GM12878 (cell line): ENCODE measurements around the gene NRN1L. TPM values are rescaled to one million over a fixed set of nuclear protein-coding genes. Genes with fewer than 3 reads are reported as not detected.

Experiments used
- ATAC-seq: fragments of 200-7000 bp; cut with Tn5 transposase; 3 replicates; pipeline ENCODE4 v1.9.1; 2020; ENCODE audit warnings: mild to moderate bottlenecking, moderate library complexity
- BruUV-seq: library from RNA; stranded (reverse); fragments of 400-500 nt; replicated peaks from 2 replicates; lab custom pipeline; 2021; lab: Mats Ljungman, UMichigan
- CTCF ChIA-PET: fragments of 300-600 bp; sonication (Branson Sonifier 250); formaldehyde crosslinking; extraction: SDS; loops from one replicate; lab custom pipeline; 2021; ENCODE audit warnings: inconsistent platforms; lab: Yijun Ruan, JAX
- POLR2A ChIA-PET: fragments of 350-600 bp; formaldehyde crosslinking; extraction: SDS; loops from one replicate; lab custom pipeline; 2021; ENCODE audit warnings: inconsistent platforms; lab: Charles Lee
- RAD21 ChIA-PET: fragments of 300-600 bp; sonication (Branson Sonifier 250); formaldehyde crosslinking; loops from one replicate; lab custom pipeline; 2023; ENCODE audit warnings: antibody characterized with exemption; ENCODE audit not compliant: unreplicated experiment; lab: Charles Lee
- SMC1A ChIA-PET: fragments of 300-600 bp; sonication (Branson Sonifier 250); formaldehyde crosslinking; loops from one replicate; lab custom pipeline; 2023; ENCODE audit not compliant: unreplicated experiment, uncharacterized antibody; lab: Charles Lee
- DNase-seq: peaks from one replicate; pipeline ENCODE4 v3.0.0-alpha.2; 2011; ENCODE audit warnings: low read depth, low spot score
- FAIRE-seq: peaks from 3 replicates; lab custom pipeline; 2011; peaks lifted over from hg19 to GRCh38; lab: Jason Lieb, UNC
- H2AFZ ChIP-seq: 2 replicates; pipeline ENCODE4 v1.6.0; 2011; ENCODE audit warnings: low read depth, low read length, control low read depth; ENCODE audit not compliant: control insufficient read depth
- H3K27ac ChIP-seq: 2 replicates; pipeline ENCODE4 v1.5.1; 2011; ENCODE audit warnings: control low read depth; ENCODE audit not compliant: control insufficient read depth, insufficient read depth
- H3K27me3 ChIP-seq, 2 experiments: replicated peaks in 1 of 2; 2 replicates each; pipeline versions ENCODE4 v1.6.0 to v1.6.1; 2011; ENCODE audit warnings: low read length in 1 of 2; ENCODE audit not compliant: control insufficient read depth in 2 of 2, insufficient read depth in 2 of 2
- H3K36me3 ChIP-seq, 2 experiments: 2 replicates each; pipeline ENCODE4 v1.5.1; 2011; ENCODE audit warnings: low read length in 1 of 2; ENCODE audit not compliant: control insufficient read depth in 2 of 2, insufficient read depth in 2 of 2
- H3K4me1 ChIP-seq: 2 replicates; pipeline ENCODE4 v1.6.1; 2011; ENCODE audit warnings: mild to moderate bottlenecking, low read length, moderate library complexity, mixed read lengths; ENCODE audit not compliant: control insufficient read depth, insufficient read depth
- H3K4me2 ChIP-seq: 2 replicates; pipeline ENCODE4 v1.6.0; 2011; ENCODE audit warnings: control low read depth; ENCODE audit not compliant: control insufficient read depth, insufficient read depth
- H3K4me3 ChIP-seq: fragments of 200-600 bp; sonication (generic); 2 replicates; pipeline ENCODE4 v1.5.1; 2016
- H3K79me2 ChIP-seq: 2 replicates; pipeline ENCODE4 v1.6.0; 2011; ENCODE audit warnings: low read length; ENCODE audit not compliant: control insufficient read depth, insufficient read depth
- H3K9ac ChIP-seq: 2 replicates; pipeline ENCODE4 v1.8.0; 2011; ENCODE audit warnings: low read length, control low read depth, mixed read lengths; ENCODE audit not compliant: control insufficient read depth, insufficient read depth
- H3K9me3 ChIP-seq: replicated peaks from 3 replicates; pipeline ENCODE4 v1.5.1; 2011; ENCODE audit warnings: mild to moderate bottlenecking, low read length; ENCODE audit not compliant: control insufficient read depth, insufficient read depth
- H4K20me1 ChIP-seq: 2 replicates; pipeline ENCODE4 v1.6.0; 2011; ENCODE audit not compliant: control insufficient read depth, insufficient read depth
- ASH2L ChIP-seq: fragments of 300-600, 200-600 bp; sonication (generic); IDR thresholded peaks from 2 replicates; pipeline ENCODE4 v1.6.1; 2017; ENCODE audit warnings: low read depth, mild to moderate bottlenecking, borderline replicate concordance
- CREB1 ChIP-seq: IDR thresholded peaks from 2 replicates; pipeline ENCODE4 v1.6.1; 2012; ENCODE audit warnings: low read depth, mild to moderate bottlenecking, inconsistent platforms
- CREM ChIP-seq: IDR thresholded peaks from 2 replicates; pipeline ENCODE4 v1.6.1; 2014; ENCODE audit warnings: antibody characterized with exemption, low read depth
- ETV6 ChIP-seq, 2 experiments: fragments of 450-650 bp in 1 of 2; IDR thresholded peaks in 1 of 2; conservative IDR thresholded peaks in 1 of 2; 2 replicates each; pipeline ENCODE4 v1.6.1; 2014; ENCODE audit warnings: antibody characterized with exemption in 1 of 2, borderline replicate concordance in 1 of 2, low read depth in 1 of 2, mild to moderate bottlenecking in 1 of 2, moderate library complexity in 1 of 2
- FOXM1 ChIP-seq: IDR thresholded peaks from 2 replicates; pipeline ENCODE4 v1.6.1; 2012; ENCODE audit warnings: low read depth, mild to moderate bottlenecking, inconsistent platforms, low read length, moderate library complexity
- IKZF1 ChIP-seq: fragments of 450-650 bp; conservative IDR thresholded peaks from 2 replicates; pipeline ENCODE4 v1.6.1; 2017; ENCODE audit warnings: antibody characterized with exemption, mild to moderate bottlenecking
- JUND ChIP-seq: IDR thresholded peaks from 2 replicates; pipeline ENCODE4 v1.6.1; 2012; ENCODE audit warnings: low read depth, mild to moderate bottlenecking, low read length, improper control_type of control experiment, moderate library complexity
- LARP7 ChIP-seq: fragments of 450-650 bp; IDR thresholded peaks from 2 replicates; pipeline ENCODE4 v1.6.1; 2017; ENCODE audit warnings: mild to moderate bottlenecking
- MEF2A ChIP-seq: IDR thresholded peaks from 2 replicates; pipeline ENCODE4 v1.6.1; 2011; ENCODE audit warnings: low read depth, mild to moderate bottlenecking, low read length, moderate library complexity; ENCODE audit not compliant: insufficient read depth
- NR2C1 ChIP-seq: fragments of 450-650 bp; IDR thresholded peaks from 2 replicates; pipeline ENCODE4 v1.6.1; 2017; ENCODE audit warnings: antibody characterized with exemption, mild to moderate bottlenecking, moderate library complexity
- POLR2AphosphoS2 ChIP-seq: IDR thresholded peaks from 2 replicates; pipeline ENCODE4 v1.6.1; 2011; ENCODE audit warnings: low read depth, mild to moderate bottlenecking, low read length, improper control_type of control experiment, moderate library complexity
- POLR2AphosphoS5 ChIP-seq: IDR thresholded peaks from 2 replicates; pipeline ENCODE4 v1.6.1; 2011; ENCODE audit warnings: mild to moderate bottlenecking, low read length, inconsistent platforms
- SIN3A ChIP-seq: IDR thresholded peaks from 2 replicates; pipeline ENCODE4 v1.6.1; 2012; ENCODE audit warnings: low read depth, low read length, improper control_type of control experiment
- SMAD5 ChIP-seq: IDR thresholded peaks from 2 replicates; pipeline ENCODE4 v1.6.1; 2016; ENCODE audit warnings: antibody characterized with exemption, low read depth
- SMC3 ChIP-seq: IDR thresholded peaks from 2 replicates; pipeline ENCODE4 v1.6.1; 2011; ENCODE audit warnings: low read length, improper control_type of control experiment, borderline replicate concordance
- SP1 ChIP-seq: IDR thresholded peaks from one replicate; pipeline ENCODE4 v1.6.1; 2011; ENCODE audit warnings: low read depth, low read length
- TAF1 ChIP-seq: IDR thresholded peaks from 2 replicates; pipeline ENCODE4 v1.6.1; 2011; ENCODE audit warnings: mild to moderate bottlenecking, low read depth, low read length, borderline replicate concordance
- YY1 ChIP-seq: IDR thresholded peaks from 2 replicates; pipeline ENCODE4 v1.6.1; 2011; ENCODE audit warnings: low read depth, mild to moderate bottlenecking, low read length
- ZNF217 ChIP-seq: fragments of 450-650 bp; IDR thresholded peaks from 2 replicates; pipeline ENCODE4 v1.6.1; 2017; ENCODE audit warnings: antibody characterized with exemption, mild to moderate bottlenecking
- WGBS: methylation state at CpG from one replicate; pipeline ENCODE4 v1.1.6; 2016; ENCODE audit warnings: low lambda C conversion rate; ENCODE audit not compliant: insufficient replicate concordance, insufficient coverage; ENCODE audit errors: missing lambda C conversion rate; 5-methylcytosine and 5-hydroxymethylcytosine counted together
- in situ Hi-C: fragments of 300-500 bp; cut with MboI; formaldehyde crosslinking; loops from 9 replicates; pipeline ENCODE4 v1.14.3; 2018; ENCODE audit warnings: mixed read lengths
- intact Hi-C: fragments of 100-400 bp; cut with micrococcal nuclease; formaldehyde crosslinking; loops from one replicate; pipeline ENCODE4 v1.14.2; 2022; ENCODE audit not compliant: unreplicated experiment
- polyA plus RNA-seq, 11 experiments: library from polyadenylated mRNA; depleted of rRNA in 4 of 11; unstranded in 6 of 11; stranded (reverse) in 5 of 11; fragments of >200 nt; fragmentation: Nextera tagmentation in 4 of 11; fragmentation: Illumina TruSeq in 1 of 11; extraction: Ambion mirVana in 4 of 11; extraction: Trizol in 1 of 11; gene quantifications; 1 replicate in 1 of 11; 2 replicates in 10 of 11; pipeline versions ENCODE4 v1.2.1 to v1.2.3, GENCODE V29; 2011 to 2016; ENCODE audit warnings: inconsistent platforms in 2 of 11, missing spikeins in 2 of 11, low read depth in 1 of 11
- total RNA-seq, 4 experiments: library from RNA; depleted of rRNA in 3 of 4; stranded (reverse); fragments of >200 nt in 3 of 4; fragmentation: Illumina TruSeq in 1 of 4; extraction: Trizol in 1 of 4; gene quantifications; 2 replicates each; pipeline versions ENCODE4 v1.2.1 to v1.2.3, GENCODE V29; 2013 to 2021
- TF ChIP-seq, protein P1 (sequence below): fragments of 450-650 bp; IDR thresholded peaks from 2 replicates; pipeline ENCODE4 v1.6.1; 2017; ENCODE audit warnings: antibody characterized with exemption, mild to moderate bottlenecking, moderate library complexity

Gene NRN1L
- total and polyA plus RNA-seq, 10 of the 15 experiments (the other 5 are each of a cell fraction or from before 2014, with no cell fraction given) = 0.11 to 0.99 (median 0.28) TPM; not detected in 3

GRCh38 chr16:67872631-67873434 is 11.9 kb upstream of the NRN1L start, which contains the start of gene EDC4:
Gene EDC4, plus strand, starts transcription at chr16:67873052. Its CDS starts 210 bp downstream, at chr16:67873262.
- H3K4me1 ChIP-seq = peaks cover 10% of the 10 kb centered on the region
- no peak for FAIRE-seq
- peak within 1 kb of the TSS; percentile 96 for H3K9ac ChIP-seq
- CTCF ChIA-PET = interaction anchor here (0.6 to 4.1 kb wide), 4 partner anchors 13 to 118 kb away, joined by 3 to 39 read pairs (median 6); partner anchors contain the start of gene NRN1L
- SMC1A ChIA-PET = interaction anchor here (0.9 to 1.2 kb wide), 3 partner anchors 27 to 57 kb away, joined by 5 read pairs; partner anchors contain the start of gene NUTF2
- H3K36me3 ChIP-seq = peaks cover 19% of the 10 kb centered on the region in 2 experiments; a peak in 3 of 4 replicates
- ATAC-seq = peak; percentile 97
- POLR2A ChIA-PET = interaction anchor here (0.5 to 1.2 kb wide), 6 partner anchors 14 to 150 kb away, joined by 3 to 4 read pairs (median 3); partner anchors contain the start of genes DDX28, DUS2 and NUTF2
- peaks cover 28% of the 10 kb centered on the region for H3K79me2 ChIP-seq
- H3K4me3 ChIP-seq = peak within 1 kb of the TSS; percentile 92
- no TSS peak for BruUV-seq
- peak within 1 kb of the TSS; percentile 94 for H3K4me2 ChIP-seq
- no peaks in the 10 kb centered on the region for H3K27me3 ChIP-seq
- H4K20me1 ChIP-seq = peaks cover 4% of the 10 kb centered on the region
- WGBS = 5% methylated on average over 49 of the region's 72 CpGs
- H2AFZ ChIP-seq = peak within 1 kb of the TSS; percentile 95
- H3K27ac ChIP-seq = peak within 1 kb of the TSS; percentile 78
- intact Hi-C loops = loop anchor here (1.0 kb wide), 1 partner anchor 27 kb away; the partner anchor contains the start of gene NUTF2
- in situ Hi-C loops = no loop called here
- H3K9me3 ChIP-seq = no peaks in the 10 kb centered on the region
- DNase-seq = peak; percentile 48
- RAD21 ChIA-PET = interaction anchor here (0.6 to 1.6 kb wide), 5 partner anchors 18 to 201 kb away, joined by 3 to 4 read pairs (median 3); partner anchors contain the start of gene PSKH1
- peak; percentile 83 for TF ChIP-seq POLR2AphosphoS5
- TF ChIP-seq ETV6 (conservative IDR thresholded peaks at IDR 0.05 in 1 of 2, IDR thresholded peaks at IDR 0.05 in 1 of 2; ENCODE audit: borderline replicate concordance in 1 of 2, low read depth in 1 of 2) = 0 out of 4 replicates have a peak, but pooled peaks of 1 of the 2 experiments have one; percentile 34
- TF ChIP-seq ZNF217 = peak; percentile 53; the same call in 1 of the 2 replicates
- TF ChIP-seq ASH2L = 0 out of 2 replicates have a peak, but pooled peaks have one; percentile 70
- peak; percentile 83 for TF ChIP-seq CREB1
- peak; percentile 68; the same call in 1 of the 2 replicates for TF ChIP-seq CREM
- TF ChIP-seq NR2C1 = peak; percentile 88
- TF ChIP-seq MEF2A = peak; percentile 72; the same call in 1 of the 2 replicates
- TF ChIP-seq SP1 = peak; percentile 80
- TF ChIP-seq SMAD5 = peak; percentile 54; the same call in 1 of the 2 replicates
- peak; percentile 84 for TF ChIP-seq POLR2AphosphoS2
- peak; percentile 86 for TF ChIP-seq IKZF1
- no peak for TF ChIP-seq JUND
- TF ChIP-seq, protein P1, sequence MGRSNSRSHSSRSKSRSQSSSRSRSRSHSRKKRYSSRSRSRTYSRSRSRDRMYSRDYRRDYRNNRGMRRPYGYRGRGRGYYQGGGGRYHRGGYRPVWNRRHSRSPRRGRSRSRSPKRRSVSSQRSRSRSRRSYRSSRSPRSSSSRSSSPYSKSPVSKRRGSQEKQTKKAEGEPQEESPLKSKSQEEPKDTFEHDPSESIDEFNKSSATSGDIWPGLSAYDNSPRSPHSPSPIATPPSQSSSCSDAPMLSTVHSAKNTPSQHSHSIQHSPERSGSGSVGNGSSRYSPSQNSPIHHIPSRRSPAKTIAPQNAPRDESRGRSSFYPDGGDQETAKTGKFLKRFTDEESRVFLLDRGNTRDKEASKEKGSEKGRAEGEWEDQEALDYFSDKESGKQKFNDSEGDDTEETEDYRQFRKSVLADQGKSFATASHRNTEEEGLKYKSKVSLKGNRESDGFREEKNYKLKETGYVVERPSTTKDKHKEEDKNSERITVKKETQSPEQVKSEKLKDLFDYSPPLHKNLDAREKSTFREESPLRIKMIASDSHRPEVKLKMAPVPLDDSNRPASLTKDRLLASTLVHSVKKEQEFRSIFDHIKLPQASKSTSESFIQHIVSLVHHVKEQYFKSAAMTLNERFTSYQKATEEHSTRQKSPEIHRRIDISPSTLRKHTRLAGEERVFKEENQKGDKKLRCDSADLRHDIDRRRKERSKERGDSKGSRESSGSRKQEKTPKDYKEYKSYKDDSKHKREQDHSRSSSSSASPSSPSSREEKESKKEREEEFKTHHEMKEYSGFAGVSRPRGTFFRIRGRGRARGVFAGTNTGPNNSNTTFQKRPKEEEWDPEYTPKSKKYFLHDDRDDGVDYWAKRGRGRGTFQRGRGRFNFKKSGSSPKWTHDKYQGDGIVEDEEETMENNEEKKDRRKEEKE = no peak
- TF ChIP-seq YY1 = peak; percentile 88
- TF ChIP-seq TAF1 = peak; percentile 86
- TF ChIP-seq LARP7 = peak; percentile 92
- TF ChIP-seq SIN3A = peak; percentile 78; the same call in 1 of the 2 replicates
- no peak for TF ChIP-seq SMC3
- TF ChIP-seq FOXM1 = 0 out of 2 replicates have a peak, but pooled peaks have one; percentile 35
